H1 (cell line): ENCODE data around the gene WWP2. TPM values are rescaled to one million over a fixed set of nuclear protein-coding genes. Genes with fewer than 3 reads are reported as not detected.

Experiments used
- CTCF ChIA-PET: fragments of 300-600 bp; sonication (Branson Sonifier 250); formaldehyde crosslinking; loops from one replicate; lab custom pipeline; 2021; ENCODE audit not compliant: partially characterized antibody; lab: Charles Lee
- POLR2A ChIA-PET: fragments of 300-600 bp; sonication (Branson Sonifier 250); formaldehyde crosslinking; loops from one replicate; lab custom pipeline; 2021; ENCODE audit warnings: inconsistent platforms; ENCODE audit not compliant: partially characterized antibody; lab: Charles Lee
- DNase-seq, 2 experiments: peaks; one replicate each; pipeline versions ENCODE4 v3.0.0 to v3.0.0-alpha.2; 2010 to 2022; ENCODE audit warnings: low spot score in 2 of 2, low read depth in 1 of 2, mixed read lengths in 1 of 2
- FAIRE-seq: peaks from 2 replicates; lab custom pipeline; 2011; peaks lifted over from hg19 to GRCh38; lab: Jason Lieb, UNC
- H2AFZ ChIP-seq: 2 replicates; pipeline ENCODE4 v1.8.1; 2012; ENCODE audit warnings: low read length, inconsistent platforms
- H2AK5ac ChIP-seq: 2 replicates; pipeline ENCODE4 v1.6.1; 2013; ENCODE audit warnings: low read depth, low read length
- H2BK120ac ChIP-seq: replicated peaks from 2 replicates; pipeline ENCODE3; 2013; ENCODE audit warnings: low read depth, low read length, inconsistent platforms
- H2BK12ac ChIP-seq: 2 replicates; pipeline ENCODE4 v1.6.1; 2013; ENCODE audit warnings: low read depth, low read length
- H2BK15ac ChIP-seq: 2 replicates; pipeline ENCODE4 v1.6.1; 2013; ENCODE audit warnings: low read length
- H2BK20ac ChIP-seq: 2 replicates; pipeline ENCODE4 v1.6.1; 2013; ENCODE audit warnings: low read length
- H2BK5ac ChIP-seq: 2 replicates; pipeline ENCODE4 v1.6.1; 2013; ENCODE audit warnings: low read depth, low read length
- H3K14ac ChIP-seq: 2 replicates; pipeline ENCODE4 v1.6.1; 2013; ENCODE audit warnings: inconsistent platforms; ENCODE audit not compliant: insufficient read length
- H3K18ac ChIP-seq: 2 replicates; pipeline ENCODE4 v1.6.1; 2013; ENCODE audit warnings: low read length; ENCODE audit errors: extremely low read depth
- H3K23ac ChIP-seq: 2 replicates; pipeline ENCODE4 v1.6.1; 2013; ENCODE audit warnings: inconsistent platforms; ENCODE audit not compliant: insufficient read length
- H3K23me2 ChIP-seq: 2 replicates; pipeline ENCODE4 v1.6.1; 2013; ENCODE audit warnings: low read depth, low read length
- H3K27ac ChIP-seq: 2 replicates; pipeline ENCODE4 v1.6.1; 2011; ENCODE audit warnings: low read depth, low read length, inconsistent platforms
- H3K27me3 ChIP-seq, 4 experiments: replicated peaks in 1 of 4; 1 replicate in 1 of 4; 2 replicates in 3 of 4; pipeline versions ENCODE4 v1.6.1 to v1.8.1; 2011 to 2013; ENCODE audit warnings: low read length in 3 of 4, mild to moderate bottlenecking in 3 of 4, inconsistent platforms in 2 of 4, mixed read lengths in 2 of 4, moderate library complexity in 1 of 4; ENCODE audit not compliant: control insufficient read depth in 3 of 4, insufficient read depth in 3 of 4; ENCODE audit errors: extremely low read depth in 1 of 4
- H3K36me3 ChIP-seq, 4 experiments: 2 replicates each; pipeline versions ENCODE4 v1.6.1 to v1.8.1; 2011 to 2013; ENCODE audit warnings: mild to moderate bottlenecking in 4 of 4, low read length in 3 of 4, moderate library complexity in 2 of 4, control low read depth in 1 of 4, inconsistent platforms in 1 of 4; ENCODE audit not compliant: insufficient read depth in 4 of 4, control insufficient read depth in 2 of 4
- H3K4ac ChIP-seq: replicated peaks from 2 replicates; pipeline ENCODE3; 2013; ENCODE audit warnings: low read length, low read depth, mixed read lengths, inconsistent platforms; ENCODE audit not compliant: insufficient read length
- H3K4me1 ChIP-seq, 4 experiments: replicated peaks in 1 of 4; 1 replicate in 1 of 4; 2 replicates in 3 of 4; pipeline versions ENCODE4 v1.6.1 to v1.8.1; 2011 to 2013; ENCODE audit warnings: low read length in 3 of 4, inconsistent platforms in 2 of 4, mixed read lengths in 1 of 4; ENCODE audit not compliant: insufficient read depth in 4 of 4, control insufficient read depth in 3 of 4
- H3K4me2 ChIP-seq, 2 experiments: 2 replicates each; pipeline versions ENCODE4 v1.6.1 to v1.8.1; 2011 to 2013; ENCODE audit warnings: low read depth in 2 of 2, low read length in 2 of 2, control low read depth in 1 of 2, inconsistent platforms in 1 of 2, mild to moderate bottlenecking in 1 of 2; ENCODE audit not compliant: insufficient read depth in 1 of 2
- H3K4me3 ChIP-seq, 4 experiments: fragments of 200-600, 300-600 bp in 1 of 4; sonication (generic), shearing (Covaris generic), sonication (Bioruptor Twin) in 1 of 4; 2 replicates each; pipeline versions ENCODE4 v1.5.1 to v1.8.1; 2011 to 2016; ENCODE audit warnings: low read length in 4 of 4, low read depth in 3 of 4, control low read depth in 2 of 4, inconsistent platforms in 2 of 4, mild to moderate bottlenecking in 2 of 4, mixed read lengths in 1 of 4, moderate library complexity in 1 of 4; ENCODE audit not compliant: insufficient read depth in 2 of 4; ENCODE audit errors: extremely low read depth in 1 of 4
- H3K56ac ChIP-seq: replicated peaks from 2 replicates; pipeline ENCODE3; 2013; ENCODE audit warnings: low read depth, mild to moderate bottlenecking, mixed read lengths, low read length, inconsistent platforms; ENCODE audit not compliant: insufficient read length
- H3K79me1 ChIP-seq: 2 replicates; pipeline ENCODE4 v1.6.1; 2013; ENCODE audit warnings: low read depth, low read length, control low read depth
- H3K79me2 ChIP-seq, 2 experiments: 2 replicates each; pipeline versions ENCODE4 v1.6.1 to v1.8.1; 2012 to 2013; ENCODE audit warnings: low read length in 2 of 2, mild to moderate bottlenecking in 2 of 2, inconsistent platforms in 1 of 2; ENCODE audit not compliant: insufficient read depth in 2 of 2, control insufficient read depth in 1 of 2
- H3K9ac ChIP-seq, 4 experiments: replicated peaks in 1 of 4; 1 replicate in 1 of 4; 2 replicates in 3 of 4; pipeline versions ENCODE4 v1.6.1 to v1.8.1; 2011 to 2013; ENCODE audit warnings: low read depth in 3 of 4, low read length in 3 of 4, control low read depth in 2 of 4, mild to moderate bottlenecking in 2 of 4, moderate library complexity in 2 of 4, inconsistent platforms in 1 of 4; ENCODE audit errors: extremely low read depth in 1 of 4
- H3K9me3 ChIP-seq, 2 experiments: 2 replicates each; pipeline versions ENCODE4 v1.6.1 to v1.8.1; 2012 to 2013; ENCODE audit warnings: mild to moderate bottlenecking in 2 of 2, moderate library complexity in 2 of 2, control low read depth in 1 of 2, inconsistent platforms in 1 of 2, low read depth in 1 of 2, low read length in 1 of 2, mixed read lengths in 1 of 2; ENCODE audit not compliant: insufficient read depth in 2 of 2
- H4K20me1 ChIP-seq, 2 experiments: replicated peaks in 1 of 2; 2 replicates each; pipeline versions ENCODE3 to v1.8.1; 2011 to 2013; ENCODE audit warnings: inconsistent platforms in 2 of 2, low read length in 2 of 2, mild to moderate bottlenecking in 1 of 2; ENCODE audit not compliant: insufficient read depth in 2 of 2, control insufficient read depth in 1 of 2
- H4K5ac ChIP-seq: 2 replicates; pipeline ENCODE4 v1.6.1; 2013; ENCODE audit warnings: low read length, low read depth, mixed read lengths, inconsistent platforms; ENCODE audit not compliant: insufficient read length
- H4K8ac ChIP-seq: 2 replicates; pipeline ENCODE4 v1.8.0; 2013; ENCODE audit warnings: mild to moderate bottlenecking, moderate library complexity, low read length, inconsistent platforms; ENCODE audit not compliant: insufficient read depth; ENCODE audit errors: extremely low read depth
- H4K91ac ChIP-seq: replicated peaks from 2 replicates; pipeline ENCODE3; 2013; ENCODE audit warnings: low read length, mixed read lengths, inconsistent platforms; ENCODE audit not compliant: insufficient read length
- JUN ChIP-seq: IDR thresholded peaks from 2 replicates; pipeline ENCODE4 v1.6.1; 2011; ENCODE audit warnings: low read depth, mild to moderate bottlenecking, improper control_type of control experiment, low read length
- MAX ChIP-seq: IDR thresholded peaks from 2 replicates; pipeline ENCODE4 v1.6.1; 2012; ENCODE audit warnings: inconsistent platforms
- NRF1 ChIP-seq: IDR thresholded peaks from 2 replicates; pipeline ENCODE4 v1.6.1; 2011; ENCODE audit warnings: mild to moderate bottlenecking, low read depth, low read length, improper control_type of control experiment
- POU5F1 ChIP-seq: IDR thresholded peaks from 2 replicates; pipeline ENCODE4 v1.6.1; 2011; ENCODE audit warnings: low read depth, mild to moderate bottlenecking, low read length, moderate library complexity
- RXRA ChIP-seq: IDR thresholded peaks from 2 replicates; pipeline ENCODE4 v1.6.1; 2011; ENCODE audit warnings: low read depth, mild to moderate bottlenecking, low read length, moderate library complexity; ENCODE audit not compliant: insufficient read depth
- SRF ChIP-seq: IDR thresholded peaks from 2 replicates; pipeline ENCODE4 v1.6.1; 2011; ENCODE audit warnings: mild to moderate bottlenecking, low read depth, low read length, moderate library complexity
- TEAD4 ChIP-seq: IDR thresholded peaks from 2 replicates; pipeline ENCODE4 v1.6.1; 2012; ENCODE audit warnings: low read depth, low read length, inconsistent platforms, mixed read lengths
- WGBS, 2 experiments: shearing (Covaris generic) in 1 of 2; methylation state at CpG; one replicate each; pipeline versions ENCODE4 v1.1.6 to v1.1.7; 2013 to 2015; ENCODE audit warnings: low lambda C conversion rate in 2 of 2, mixed read lengths in 2 of 2, inconsistent platforms in 1 of 2, low coverage in 1 of 2, missing lambda C conversion rate in 1 of 2; ENCODE audit not compliant: insufficient replicate concordance in 2 of 2, insufficient coverage in 1 of 2, insufficient read length in 1 of 2; ENCODE audit errors: extremely low coverage in 1 of 2, missing lambda C conversion rate in 1 of 2; 5-methylcytosine and 5-hydroxymethylcytosine counted together
- polyA plus RNA-seq, 7 experiments: library from polyadenylated mRNA; depleted of rRNA in 3 of 7; stranded (reverse) in 5 of 7; unstranded in 2 of 7; fragments of >200 nt in 5 of 7; fragments of 200-250 nt in 2 of 7; gene quantifications; 1 replicate in 5 of 7; 2 replicates in 1 of 7; 4 replicates in 1 of 7; pipeline versions ENCODE4 v1.2.1 to v1.2.3, GENCODE V29; 2011 to 2013; ENCODE audit warnings: missing spikeins in 2 of 7, mixed read lengths in 2 of 7
- total RNA-seq: library from RNA; stranded (reverse); fragmentation: NEBNext Ultra II Directional; extraction: Animal tissue kit (Norgen Biotek cat#: 25700); gene quantifications from 2 replicates; pipeline ENCODE4 v1.2.1, GENCODE V29; 2021

The WWP2 gene
- total and polyA plus RNA-seq, 2 of the 8 experiments (the other 6 are each of a cell fraction or from before 2014, with no cell fraction given), result 14.1 to 42.2 TPM

- no peak overlapping the region for H3K56ac ChIP-seq
- H4K20me1 ChIP-seq, result peaks cover 0 to 3% of the 10 kb centered on the region in 2 experiments
- 84% methylated on average over 4 of the region's 4 CpGs; no CpG with 5 or more reads in 1 of the 2 experiments for WGBS, 2 experiments
- no peaks in the 10 kb centered on the region for H3K23me2 ChIP-seq
- no peak overlapping the region for H4K91ac ChIP-seq
- H3K27ac ChIP-seq, result no peak overlapping the region
- no peak overlapping the region for H3K4me2 ChIP-seq
- no peak overlapping the region for H2BK120ac ChIP-seq
- H4K8ac ChIP-seq, result no peak overlapping the region
- no peak overlapping the region for H2AFZ ChIP-seq
- no peak overlapping the region for H2BK15ac ChIP-seq
- H3K4me3 ChIP-seq, result no peak overlapping the region
- H3K27me3 ChIP-seq, result no peaks in the 10 kb centered on the region
- no peak overlapping the region for H2BK12ac ChIP-seq
- H3K4me1 ChIP-seq, result no peaks in the 10 kb centered on the region
- no peak overlapping the region for H3K18ac ChIP-seq
- no peak for TF ChIP-seq NRF1
- no peak for TF ChIP-seq SRF
- no peak for TF ChIP-seq MAX
- no peak for TF ChIP-seq POU5F1
- TF ChIP-seq TEAD4, result no peak
- TF ChIP-seq RXRA, result no peak
- no peak for TF ChIP-seq JUN
- TF ChIP-seq, all 59 proteins: peak for 0
- no peak overlapping the region for H2BK5ac ChIP-seq
- POLR2A ChIA-PET, result no interaction called here
- H3K9ac ChIP-seq, result no peak overlapping the region
- no peak overlapping the region for H2AK5ac ChIP-seq
- H3K79me1 ChIP-seq, result no peaks in the 10 kb centered on the region
- no peaks in the 10 kb centered on the region for H3K79me2 ChIP-seq
- H4K5ac ChIP-seq, result no peak overlapping the region
- no peaks in the 10 kb centered on the region for H3K9me3 ChIP-seq
- H3K14ac ChIP-seq, result no peak overlapping the region
- FAIRE-seq, result no peak
- H3K4ac ChIP-seq, result no peak overlapping the region
- CTCF ChIA-PET, result interaction anchor here (1.1 to 2.0 kb wide), 2 partner anchors 12 to 50 kb away, joined by 3 to 6 read pairs; no protein-coding TSS in a partner anchor
- peaks cover 0 to 4% (median 0%) of the 10 kb centered on the region in 4 experiments; a peak in 1 of 8 replicates for H3K36me3 ChIP-seq
- DNase-seq, result no peak
- H2BK20ac ChIP-seq, result no peak overlapping the region
- H3K23ac ChIP-seq, result no peak overlapping the region
These were observed 119.0 kb downstream of the WWP2 start for GRCh38 chr16:69881141-69881540.
